ENCODE data around the gene VTA1. TPM values are rescaled to one million over a fixed set of nuclear protein-coding genes. Genes with fewer than 3 reads are reported as not detected.

Gene VTA1
- total and polyA plus RNA-seq, 2 of the 8 experiments (the other 6 are each of a cell fraction or from before 2014, with no cell fraction given): 63.6 to 67.0 TPM

- TF ChIP-seq CHD7 (IDR thresholded peaks at IDR 0.05; ENCODE audit: insufficient replicate concordance, low read length): no peak
- TF ChIP-seq SP4 (IDR thresholded peaks at IDR 0.05; ENCODE audit: low read length): no peak
- TF ChIP-seq SRF (IDR thresholded peaks at IDR 0.05; ENCODE audit: low read depth, low read length): no peak
- TF ChIP-seq SP2 (IDR thresholded peaks at IDR 0.05; ENCODE audit: low read length): no peak
- TF ChIP-seq KDM1A (IDR thresholded peaks at IDR 0.05; ENCODE audit: borderline replicate concordance, low read length): no peak
- no peak for TF ChIP-seq RNF2 (IDR thresholded peaks at IDR 0.05; ENCODE audit: borderline replicate concordance, low read depth, low read length, missing control alignments, poor library complexity, severe bottlenecking)
- TF ChIP-seq BACH1 (IDR thresholded peaks at IDR 0.05; ENCODE audit: low read length): no peak
- no peak for TF ChIP-seq SAP30 (IDR thresholded peaks at IDR 0.05; ENCODE audit: insufficient read depth, insufficient replicate concordance, low read length)
- TF ChIP-seq GTF2F1 (IDR thresholded peaks at IDR 0.05; ENCODE audit: borderline replicate concordance, low read depth, low read length): no peak
- no peak for TF ChIP-seq CBX5 (IDR thresholded peaks at IDR 0.05; ENCODE audit: low read depth, low read length)
- TF ChIP-seq TAF1 (IDR thresholded peaks at IDR 0.05; ENCODE audit: low read depth, low read length): no peak
Measured at GRCh38 chr6:142233945-142234682, 87.1 kb downstream of the VTA1 start (continued).

All from H1 (cell line).